Subcutaneous adipose tissue (tissue), 4 donors: ENCODE measurements around the gene LSM14A. TPM values are rescaled to one million over a fixed set of nuclear protein-coding genes. Genes with fewer than 3 reads are reported as not detected.

Source experiments
- CTCF ChIP-seq: fragments of 450-650 bp; IDR thresholded peaks from one replicate; pipeline ENCODE4 v1.5.1; 2016; ENCODE audit warnings: low read depth, mild to moderate bottlenecking, control low read depth, antibody characterized with exemption, moderate library complexity
- total RNA-seq, 4 donors: library from RNA; depleted of rRNA; stranded (reverse); fragments of >200 nt; gene quantifications; one replicate each; pipeline ENCODE4 v1.1.0, GENCODE V29; 2016

The LSM14A gene
- 100 to 1,000 TPM in 1 of 4 donors, 10 to 100 TPM in 3; 60.9 to 113 (median 89.1) TPM for total RNA-seq

- TF ChIP-seq CTCF = no peak
Observed at GRCh38 chr19:34171877-34172660, at the start of gene LSM14A. TSS of gene LSM14A (plus strand) at chr19:34172504. CDS start at chr19:34172643, 139 bp downstream.

- no peak for TF ChIP-seq CTCF
Observed at GRCh38 chr19:34124828-34125227, 47.5 kb upstream of the LSM14A start.

GRCh38 chr19:34126966-34127365 lies 45.3 kb upstream of the LSM14A start:
- TF ChIP-seq CTCF = no peak

GRCh38 chr19:34127684-34128189 lies 44.6 kb upstream of the LSM14A start:
- no peak for TF ChIP-seq CTCF

GRCh38 chr19:34128558-34129250 lies 43.6 kb upstream of the LSM14A start:
- TF ChIP-seq CTCF = no peak

GRCh38 chr19:34131100-34131499 lies 41.2 kb upstream of the LSM14A start:
- TF ChIP-seq CTCF = no peak
